Astrocyte of the spinal cord (primary cell): ENCODE data around the gene ASIC2.

Experiments
- DNase-seq: peaks from one replicate; pipeline ENCODE4 v3.0.0; 2011; ENCODE audit warnings: low read depth, low spot score
- H3K4me3 ChIP-seq: 2 replicates; pipeline ENCODE4 v1.5.1; 2011; ENCODE audit warnings: low read depth, mild to moderate bottlenecking, low read length, moderate library complexity
- in situ Hi-C: cut with HindIII; loops from 2 replicates; pipeline ENCODE4 v1.10.0; 2017; ENCODE audit warnings: low sequenced_read_pairs
- TF ChIP-seq, protein P1 (sequence below): IDR thresholded peaks from 2 replicates; pipeline ENCODE4 v1.5.1; 2012; ENCODE audit warnings: low read depth, mild to moderate bottlenecking, low read length, inconsistent platforms

Gene ASIC2

GRCh38 chr17:33021731-33022408, 271.2 kb downstream of the ASIC2 start:
- TF ChIP-seq, protein P1, sequence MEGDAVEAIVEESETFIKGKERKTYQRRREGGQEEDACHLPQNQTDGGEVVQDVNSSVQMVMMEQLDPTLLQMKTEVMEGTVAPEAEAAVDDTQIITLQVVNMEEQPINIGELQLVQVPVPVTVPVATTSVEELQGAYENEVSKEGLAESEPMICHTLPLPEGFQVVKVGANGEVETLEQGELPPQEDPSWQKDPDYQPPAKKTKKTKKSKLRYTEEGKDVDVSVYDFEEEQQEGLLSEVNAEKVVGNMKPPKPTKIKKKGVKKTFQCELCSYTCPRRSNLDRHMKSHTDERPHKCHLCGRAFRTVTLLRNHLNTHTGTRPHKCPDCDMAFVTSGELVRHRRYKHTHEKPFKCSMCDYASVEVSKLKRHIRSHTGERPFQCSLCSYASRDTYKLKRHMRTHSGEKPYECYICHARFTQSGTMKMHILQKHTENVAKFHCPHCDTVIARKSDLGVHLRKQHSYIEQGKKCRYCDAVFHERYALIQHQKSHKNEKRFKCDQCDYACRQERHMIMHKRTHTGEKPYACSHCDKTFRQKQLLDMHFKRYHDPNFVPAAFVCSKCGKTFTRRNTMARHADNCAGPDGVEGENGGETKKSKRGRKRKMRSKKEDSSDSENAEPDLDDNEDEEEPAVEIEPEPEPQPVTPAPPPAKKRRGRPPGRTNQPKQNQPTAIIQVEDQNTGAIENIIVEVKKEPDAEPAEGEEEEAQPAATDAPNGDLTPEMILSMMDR: no peak
- in situ Hi-C loops: no loop called here
- no peak overlapping the region for H3K4me3 ChIP-seq
- no peak for DNase-seq

- TF ChIP-seq, protein P1: no peak
- in situ Hi-C loops: no loop called here
- DNase-seq: no peak
- no peak overlapping the region for H3K4me3 ChIP-seq
Observed at GRCh38 chr17:33019161-33019890, 273.8 kb downstream of the ASIC2 start.

GRCh38 chr17:33017366-33017765, 275.7 kb downstream of the ASIC2 start:
- in situ Hi-C loops: no loop called here
- TF ChIP-seq, protein P1: no peak
- H3K4me3 ChIP-seq: no peak overlapping the region
- DNase-seq: no peak

DNA sequence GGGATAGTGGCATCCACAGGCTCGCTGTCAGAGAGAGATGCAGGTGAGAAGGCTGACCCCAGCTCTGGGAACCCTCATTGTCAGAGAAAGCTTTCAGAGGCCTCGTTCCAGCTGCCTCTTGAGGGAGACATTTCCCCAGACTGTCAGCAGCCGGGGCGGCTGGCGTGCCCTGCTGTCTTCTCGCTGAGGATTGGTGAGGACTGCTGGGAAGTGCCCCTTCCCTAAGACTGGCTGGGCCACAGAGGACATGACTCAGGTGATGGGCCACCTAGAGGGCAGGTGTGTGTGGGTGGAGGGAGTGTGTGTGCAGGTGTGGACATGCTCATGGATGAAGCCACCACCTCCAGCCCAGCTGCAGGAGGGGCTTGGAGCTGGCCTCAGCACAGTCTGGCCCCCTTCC, 276.2 kb downstream of the ASIC2 start:
- DNase-seq: no peak
- in situ Hi-C loops: no loop called here
- TF ChIP-seq, protein P1: no peak
- no peak overlapping the region for H3K4me3 ChIP-seq

- no peak overlapping the region for H3K4me3 ChIP-seq
- TF ChIP-seq, protein P1: no peak
- in situ Hi-C loops: no loop called here
- DNase-seq: no peak
Observed at GRCh38 chr17:33015716-33016346, 277.3 kb downstream of the ASIC2 start.

- no peak for DNase-seq
- no peak overlapping the region for H3K4me3 ChIP-seq
- TF ChIP-seq, protein P1: no peak
- in situ Hi-C loops: no loop called here
Observed at GRCh38 chr17:33014751-33015150, 278.3 kb downstream of the ASIC2 start.
